HepG2 (cell line): ENCODE results near the gene SPECC1L. TPM values are rescaled to one million over a fixed set of nuclear protein-coding genes. Genes with fewer than 3 reads are reported as not detected.
A peak's percentile ranks its signal among the peaks of the same experiment; 100 is the strongest.

Experiments used
- ATAC-seq: fragments of 200-7000 bp; cut with Tn5 transposase; 3 replicates; pipeline ENCODE4 v1.9.1; 2020; ENCODE audit warnings: mild to moderate bottlenecking, moderate library complexity
- BruUV-seq: library from RNA; stranded (reverse); fragments of 400-500 nt; replicated peaks from 2 replicates; lab custom pipeline; 2021; lab: Mats Ljungman, UMichigan
- CTCF ChIA-PET: fragments of 300-600 bp; formaldehyde crosslinking; extraction: SDS; loops from one replicate; lab custom pipeline; 2021; ENCODE audit warnings: low total read pairs, inconsistent platforms, low intra/inter-chr PET ratio; lab: Yijun Ruan, JAX
- POLR2A ChIA-PET: fragments of 350-600 bp; sonication (Branson Sonifier 250); formaldehyde crosslinking; loops from one replicate; lab custom pipeline; 2020; ENCODE audit warnings: antibody characterized with exemption, inconsistent platforms; lab: Yijun Ruan, JAX
- DNase-seq: peaks from one replicate; pipeline ENCODE4 v3.0.0-alpha.2; 2015; ENCODE audit warnings: low spot score
- FAIRE-seq: peaks from 3 replicates; lab custom pipeline; 2011; peaks lifted over from hg19 to GRCh38; lab: Jason Lieb, UNC
- H2AFZ ChIP-seq: one replicate; pipeline ENCODE4 v1.6.1; 2011; ENCODE audit warnings: low read length, inconsistent platforms
- H3K27ac ChIP-seq: fragments of 300-600 bp; 3 replicates; pipeline ENCODE4 v1.8.0; 2011; ENCODE audit warnings: mixed run types, mild to moderate bottlenecking, mixed read lengths, low read length, inconsistent platforms; ENCODE audit not compliant: insufficient read depth; ENCODE audit errors: extremely low read length
- H3K27me3 ChIP-seq, 2 experiments: fragments of 200-600 bp in 1 of 2; 2 replicates in 1 of 2; 3 replicates in 1 of 2; pipeline versions ENCODE4 v1.6.0 to v1.8.0; 2011; ENCODE audit warnings: low read length in 2 of 2, mild to moderate bottlenecking in 2 of 2, moderate library complexity in 2 of 2, inconsistent platforms in 1 of 2; ENCODE audit not compliant: insufficient read depth in 2 of 2, control insufficient read depth in 1 of 2
- H3K36me3 ChIP-seq, 2 experiments: fragments of 200-600 bp in 1 of 2; replicated peaks in 1 of 2; 2 replicates in 1 of 2; 3 replicates in 1 of 2; pipeline versions ENCODE4 v1.5.1 to v1.8.0; 2011; ENCODE audit warnings: low read length in 2 of 2, inconsistent platforms in 1 of 2; ENCODE audit not compliant: insufficient read depth in 2 of 2, control insufficient read depth in 1 of 2
- H3K4me1 ChIP-seq: 2 replicates; pipeline ENCODE4 v1.5.1; 2012; ENCODE audit warnings: low read length, inconsistent platforms; ENCODE audit not compliant: insufficient read depth
- H3K4me2 ChIP-seq: 2 replicates; pipeline ENCODE4 v1.6.0; 2011; ENCODE audit warnings: low read depth, low read length, inconsistent platforms
- H3K4me3 ChIP-seq, 3 experiments: fragments of 200-600 bp in 1 of 3; sonication (generic), shearing (Covaris generic) in 1 of 3; replicated peaks in 1 of 3; 2 replicates each; pipeline ENCODE4 v1.5.1; 2011 to 2016; ENCODE audit warnings: low read length in 3 of 3, inconsistent platforms in 2 of 3, low read depth in 2 of 3, mild to moderate bottlenecking in 2 of 3, control low read depth in 1 of 3, mixed read lengths in 1 of 3; ENCODE audit not compliant: insufficient read depth in 1 of 3
- H3K79me2 ChIP-seq: one replicate; pipeline ENCODE4 v1.6.1; 2011; ENCODE audit warnings: low read length, inconsistent platforms; ENCODE audit not compliant: insufficient read depth
- H3K9ac ChIP-seq: 2 replicates; pipeline ENCODE4 v1.6.0; 2011; ENCODE audit warnings: mild to moderate bottlenecking, low read depth, low read length, inconsistent platforms; ENCODE audit not compliant: insufficient read depth
- H3K9me3 ChIP-seq: 2 replicates; pipeline ENCODE4 v1.5.1; 2012; ENCODE audit warnings: mild to moderate bottlenecking, low read length
- H4K20me1 ChIP-seq: 2 replicates; pipeline ENCODE4 v1.6.0; 2011; ENCODE audit warnings: inconsistent platforms, mild to moderate bottlenecking, low read length, moderate library complexity; ENCODE audit not compliant: insufficient read depth
- HNF4A ChIP-seq: sonication (generic); formaldehyde crosslinking; IDR thresholded peaks from 2 replicates; pipeline ENCODE4 v1.4.0; 2020; ENCODE audit warnings: missing genetic modification reagents
- HNF4G ChIP-seq, 2 experiments: sonication (generic) in 1 of 2; formaldehyde crosslinking in 1 of 2; IDR thresholded peaks; 2 replicates each; pipeline versions ENCODE4 v1.4.0 to v1.6.1; 2011 to 2020; ENCODE audit warnings: borderline replicate concordance in 2 of 2, low read depth in 2 of 2, mild to moderate bottlenecking in 2 of 2, low read length in 1 of 2, missing genetic modification reagents in 1 of 2, moderate library complexity in 1 of 2
- PRDM4 ChIP-seq: sonication (generic); formaldehyde crosslinking; IDR thresholded peaks from 2 replicates; pipeline ENCODE4 v1.9.0; 2021; ENCODE audit warnings: missing genetic modification reagents, borderline replicate concordance
- WGBS: methylation state at CpG from one replicate; pipeline ENCODE4 v1.1.6; 2017; ENCODE audit warnings: low lambda C conversion rate; 5-methylcytosine and 5-hydroxymethylcytosine counted together
- in situ Hi-C: cut with HindIII; loops from 2 replicates; pipeline ENCODE4 v1.10.0; 2017; ENCODE audit warnings: low pct_unique_long_range_greater_than_20kb; ENCODE audit not compliant: extremely low pct_ligation_motif_present
- intact Hi-C: fragments of 100-400 bp; cut with micrococcal nuclease; formaldehyde crosslinking; loops from one replicate; pipeline ENCODE4 v1.10.0; 2022; ENCODE audit not compliant: unreplicated experiment
- polyA plus RNA-seq, 8 experiments: library from polyadenylated mRNA; depleted of rRNA in 3 of 8; stranded (reverse) in 7 of 8; unstranded in 1 of 8; fragments of >200 nt; fragmentation: Illumina TruSeq in 4 of 8; extraction: Trizol in 4 of 8; gene quantifications; 2 replicates each; pipeline versions ENCODE4 v1.2.1 to v1.2.3, GENCODE V29; 2011 to 2016; ENCODE audit warnings: low read depth in 4 of 8, missing spikeins in 1 of 8, mixed read lengths in 1 of 8; ENCODE audit not compliant: insufficient read depth in 1 of 8
- total RNA-seq, 5 experiments: library from RNA; depleted of rRNA; stranded (reverse); fragments of >200 nt; fragmentation: Illumina TruSeq; extraction: Trizol; gene quantifications; 2 replicates each; pipeline ENCODE4 v1.2.3, GENCODE V29; 2016; ENCODE audit warnings: low read depth in 1 of 5
- TF ChIP-seq, protein P1 (sequence below): sonication (generic); formaldehyde crosslinking; IDR thresholded peaks from 2 replicates; pipeline ENCODE4 v1.4.0; 2020; ENCODE audit warnings: missing genetic modification reagents, mild to moderate bottlenecking, borderline replicate concordance

SPECC1L gene
- total and polyA plus RNA-seq, 2 of the 13 experiments (the other 11 are each of a cell fraction or from before 2014, with no cell fraction given): 14.1 to 30.3 TPM

DNA sequence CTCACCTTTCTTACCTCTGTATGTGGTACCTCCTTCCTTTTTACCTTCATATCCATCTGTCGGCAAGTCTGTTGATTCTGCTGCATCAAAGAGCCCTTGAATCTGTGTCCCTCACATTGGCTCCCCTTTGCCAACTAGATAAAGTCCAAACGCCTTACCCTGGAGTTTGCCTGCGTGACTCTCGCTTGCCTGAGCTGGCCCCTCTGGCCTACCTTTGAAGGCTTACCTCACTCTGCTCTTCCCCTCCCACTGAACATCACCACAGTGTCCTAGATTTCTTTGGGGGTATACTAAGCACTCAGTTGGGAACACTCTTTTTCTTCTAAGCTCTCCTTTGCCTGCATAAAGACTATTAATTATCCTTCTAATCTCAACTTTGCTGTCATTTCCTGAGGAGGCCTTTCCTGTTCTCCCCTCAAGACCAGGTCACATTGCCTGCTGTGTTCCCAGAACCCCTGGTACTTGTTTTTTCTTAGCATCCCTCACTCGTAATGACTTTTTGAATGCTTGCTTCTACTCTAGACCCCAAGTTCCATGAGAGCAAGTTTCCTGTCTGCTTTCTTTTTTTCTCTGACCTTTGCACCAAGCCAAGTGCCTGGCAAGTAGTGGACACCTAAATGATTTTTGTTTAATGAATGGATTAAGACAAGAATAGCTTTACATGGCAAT is 89.0 kb downstream of the SPECC1L start:
- H3K4me2 ChIP-seq: no peak overlapping the region
- FAIRE-seq: peak; percentile 21
- H3K27me3 ChIP-seq: no peaks in the 10 kb centered on the region
- POLR2A ChIA-PET: no interaction called here
- H3K4me1 ChIP-seq: peaks cover 37% of the 10 kb centered on the region
- H2AFZ ChIP-seq: no peak overlapping the region
- TF ChIP-seq HNF4G (IDR thresholded peaks at IDR 0.05; ENCODE audit: borderline replicate concordance, low read depth, low read length) (0 out of 2 replicates have a peak, but pooled peaks have one; percentile 9), HNF4G (CRISPR knock-in tag; IDR thresholded peaks at IDR 0.05; ENCODE audit: borderline replicate concordance, low read depth) (no peak), PRDM4 (CRISPR knock-in tag) (no peak), HNF4A (CRISPR knock-in tag) (peak; percentile 19; the same call in 1 of the 2 replicates)
- TF ChIP-seq, protein P1, sequence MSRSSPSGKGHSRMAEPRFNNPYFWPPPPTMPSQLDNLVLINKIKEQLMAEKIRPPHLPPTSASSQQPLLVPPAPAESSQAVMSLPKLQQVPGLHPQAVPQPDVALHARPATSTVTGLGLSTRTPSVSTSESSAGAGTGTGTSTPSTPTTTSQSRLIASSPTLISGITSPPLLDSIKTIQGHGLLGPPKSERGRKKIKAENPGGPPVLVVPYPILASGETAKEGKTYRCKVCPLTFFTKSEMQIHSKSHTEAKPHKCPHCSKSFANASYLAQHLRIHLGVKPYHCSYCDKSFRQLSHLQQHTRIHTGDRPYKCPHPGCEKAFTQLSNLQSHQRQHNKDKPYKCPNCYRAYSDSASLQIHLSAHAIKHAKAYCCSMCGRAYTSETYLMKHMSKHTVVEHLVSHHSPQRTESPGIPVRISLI: 0 out of 2 replicates have a peak, but pooled peaks have one; percentile 25
- TF ChIP-seq, all 625 proteins: peak for 3
- ATAC-seq: no peak; the same call in 1 of the 3 replicates
- no peak overlapping the region for H3K9ac ChIP-seq
- intact Hi-C loops: no loop called here
- H4K20me1 ChIP-seq: no peaks in the 10 kb centered on the region
- BruUV-seq: no TSS peak
- WGBS: 80% methylated on average over 5 of the region's 5 CpGs
- no peaks in the 10 kb centered on the region for H3K9me3 ChIP-seq
- peaks cover 3% of the 10 kb centered on the region for H3K79me2 ChIP-seq
- no peak overlapping the region for H3K4me3 ChIP-seq
- peak; percentile 18 for DNase-seq
- peaks cover 5 to 46% of the 10 kb centered on the region in 2 experiments for H3K36me3 ChIP-seq
- in situ Hi-C loops: loop anchor here (5.0 kb wide), 1 partner anchor 43 kb away; no protein-coding TSS in a partner anchor
- CTCF ChIA-PET: no interaction called here
- peak overlapping the region; percentile 19 for H3K27ac ChIP-seq
